ENCODE data around the gene SYNE2.
"Not testable (repeated sequence)": the region's sequence is repeated elsewhere in the genome, so short reads cannot be mapped to it uniquely, and the experiment has no call there.

SYNE2 gene

DNA sequence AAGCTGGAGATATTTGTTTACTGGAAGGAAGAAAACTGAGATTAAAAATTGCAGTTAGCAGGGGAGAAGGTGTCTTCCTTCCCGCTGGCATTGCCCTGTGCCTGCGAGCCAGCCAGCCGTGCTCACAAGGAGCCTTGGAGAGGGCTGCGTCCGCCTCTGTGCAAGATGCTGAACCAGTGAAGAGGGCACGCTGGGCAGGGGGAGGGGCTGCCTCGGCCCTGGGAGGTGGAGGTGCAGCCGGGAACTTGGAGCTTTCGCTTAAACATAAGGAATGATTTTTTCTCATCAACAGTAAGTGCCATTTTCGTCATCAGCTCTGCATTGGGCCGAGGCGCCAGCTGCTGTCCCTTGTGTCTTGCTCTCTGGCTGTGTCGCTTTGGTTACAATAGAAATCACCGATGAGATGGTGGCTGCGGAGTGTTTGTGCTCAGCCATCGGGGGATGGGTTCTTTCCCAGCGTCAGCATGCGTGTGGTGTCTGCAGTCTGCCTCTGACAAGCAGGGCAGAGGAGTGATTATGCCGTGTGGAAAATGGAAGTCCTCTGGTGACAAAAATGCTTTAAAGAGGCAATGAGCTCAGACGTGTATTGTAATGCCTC is 344.1 kb downstream of the SYNE2 start:
- peak in 1 of 5 experiments; percentile 39 for DNase-seq

GRCh38 chr14:64197996-64198395 is 345.2 kb downstream of the SYNE2 start:
- no peak for DNase-seq

DNA sequence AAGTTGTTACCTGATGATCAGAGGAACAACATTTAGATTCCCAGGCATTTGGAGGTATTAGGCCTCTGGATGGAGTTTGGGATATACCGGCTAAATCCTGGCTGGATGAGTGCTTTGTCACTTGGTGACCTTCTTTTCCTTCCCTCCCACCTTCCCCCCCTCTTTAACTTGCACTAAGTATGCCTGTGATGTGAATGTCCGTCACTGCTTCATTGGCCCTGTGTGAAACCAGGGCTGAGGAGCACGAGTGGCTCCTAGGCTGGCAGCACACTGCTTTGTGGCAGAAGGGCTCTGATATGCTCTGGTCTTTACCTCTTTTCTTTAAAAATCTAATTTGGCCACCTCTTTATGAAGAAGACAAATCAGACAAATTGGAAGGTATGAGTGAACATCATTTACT is 345.7 kb downstream of the SYNE2 start:
- no peak for DNase-seq

DNA sequence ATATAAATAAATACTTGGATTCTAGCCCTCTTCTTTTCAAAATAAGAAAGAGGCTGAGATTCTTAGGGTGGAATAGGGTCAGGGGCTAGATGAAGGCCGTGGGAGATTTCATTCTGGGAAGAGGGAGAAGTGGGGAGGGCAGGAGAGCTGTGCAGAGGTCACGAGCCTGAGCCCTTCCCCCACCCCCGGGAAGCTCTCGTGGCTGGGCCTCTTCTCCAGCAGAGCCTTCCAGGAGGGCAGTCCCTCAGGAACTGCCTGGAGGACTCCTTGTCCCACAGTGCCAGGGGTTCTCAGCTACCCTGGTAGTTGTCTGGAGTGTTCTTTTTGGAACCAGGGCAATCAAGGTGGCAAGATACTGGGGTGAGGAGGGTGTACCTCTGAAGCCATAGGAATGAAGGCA is 347.4 kb downstream of the SYNE2 start:
- DNase-seq = no peak

DNA sequence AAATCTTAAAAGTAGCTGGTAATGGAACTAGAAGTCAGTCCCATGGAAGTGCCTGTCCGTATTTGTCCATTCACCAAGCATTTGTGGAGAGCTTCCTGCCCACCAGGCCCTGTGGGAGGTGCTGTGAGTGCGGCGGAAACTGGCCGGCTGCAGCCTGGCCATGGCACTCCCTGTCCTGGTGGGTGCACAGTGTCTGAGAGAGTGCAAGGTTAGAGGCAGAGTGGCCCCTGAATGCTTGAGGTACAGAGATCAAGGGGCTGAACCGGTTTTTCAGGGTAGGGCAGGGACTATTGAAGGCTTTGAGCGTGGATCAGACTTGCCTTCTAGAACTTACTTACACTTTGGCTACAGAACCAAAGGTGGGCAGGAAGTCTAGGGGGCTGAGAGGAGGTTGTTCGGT is 348.5 kb downstream of the SYNE2 start:
- no peak for DNase-seq

DNA sequence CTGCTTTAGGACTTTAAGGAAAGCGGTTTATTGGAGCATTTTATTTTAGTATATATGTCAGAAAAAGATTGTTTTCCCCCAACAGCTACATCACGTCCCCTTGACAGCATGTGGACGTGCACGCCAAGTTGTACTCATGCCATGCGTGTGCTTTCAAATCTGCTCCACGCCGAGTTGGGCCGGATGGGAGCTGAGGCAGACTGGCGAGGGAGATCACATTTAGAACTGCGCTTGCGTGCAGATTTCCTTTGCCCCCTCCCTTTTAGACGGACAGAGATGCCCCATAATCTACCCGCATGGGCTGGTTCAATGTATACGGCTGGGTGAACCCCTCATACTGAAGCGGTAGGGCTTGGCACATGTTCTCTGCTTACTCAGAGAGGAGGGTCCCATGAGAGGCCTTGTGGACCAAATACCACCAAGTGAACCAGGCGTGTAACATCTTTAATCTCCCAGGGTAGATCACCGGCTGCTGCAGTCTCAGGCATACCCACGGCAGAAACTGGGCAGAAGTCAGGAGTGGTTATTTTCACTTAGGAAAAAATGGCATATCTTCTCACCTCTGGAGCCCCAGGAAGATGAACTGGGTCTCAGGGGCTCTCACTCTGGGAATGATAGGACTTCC is 349.2 kb downstream of the SYNE2 start:
- no peak for DNase-seq

- no peak for DNase-seq
These were observed 349.9 kb downstream of the SYNE2 start for GRCh38 chr14:64202716-64203115.

DNA sequence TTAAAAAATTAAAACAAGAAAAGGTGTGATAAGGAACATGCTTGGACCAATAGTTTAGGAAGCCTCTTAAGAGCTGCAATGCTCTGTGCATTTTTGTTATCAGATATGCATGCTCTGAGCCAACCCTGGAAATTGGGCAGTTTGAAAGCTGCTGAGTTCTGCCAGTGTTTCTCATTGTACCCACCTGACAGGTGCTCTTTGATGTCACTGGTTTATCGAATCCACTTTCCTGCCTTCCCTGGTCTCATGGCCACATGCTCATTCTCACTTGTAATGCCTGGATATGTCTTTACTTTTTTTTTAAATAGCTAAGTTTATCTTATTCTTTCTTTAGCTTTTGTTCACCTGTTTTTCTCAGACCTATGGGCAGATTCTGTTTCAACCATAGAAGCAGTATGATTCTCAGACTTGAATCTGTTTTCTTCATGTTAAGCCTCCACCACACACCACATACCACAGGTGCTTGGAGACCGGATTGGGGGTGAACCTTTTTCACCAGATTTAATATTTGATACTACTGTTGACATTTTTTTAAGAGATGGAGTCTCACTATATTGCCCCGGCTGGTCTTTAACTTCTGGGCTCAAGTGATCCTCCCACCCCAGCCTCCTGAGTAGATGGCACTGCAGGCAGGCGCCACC is 350.7 kb downstream of the SYNE2 start:
- DNase-seq = peak in 1 of 5 experiments; percentile 16

GRCh38 chr14:64208261-64208660 is 355.5 kb downstream of the SYNE2 start:
- no peak for DNase-seq

- DNase-seq = no peak
These were observed 356.2 kb downstream of the SYNE2 start for GRCh38 chr14:64208981-64209380.

DNA sequence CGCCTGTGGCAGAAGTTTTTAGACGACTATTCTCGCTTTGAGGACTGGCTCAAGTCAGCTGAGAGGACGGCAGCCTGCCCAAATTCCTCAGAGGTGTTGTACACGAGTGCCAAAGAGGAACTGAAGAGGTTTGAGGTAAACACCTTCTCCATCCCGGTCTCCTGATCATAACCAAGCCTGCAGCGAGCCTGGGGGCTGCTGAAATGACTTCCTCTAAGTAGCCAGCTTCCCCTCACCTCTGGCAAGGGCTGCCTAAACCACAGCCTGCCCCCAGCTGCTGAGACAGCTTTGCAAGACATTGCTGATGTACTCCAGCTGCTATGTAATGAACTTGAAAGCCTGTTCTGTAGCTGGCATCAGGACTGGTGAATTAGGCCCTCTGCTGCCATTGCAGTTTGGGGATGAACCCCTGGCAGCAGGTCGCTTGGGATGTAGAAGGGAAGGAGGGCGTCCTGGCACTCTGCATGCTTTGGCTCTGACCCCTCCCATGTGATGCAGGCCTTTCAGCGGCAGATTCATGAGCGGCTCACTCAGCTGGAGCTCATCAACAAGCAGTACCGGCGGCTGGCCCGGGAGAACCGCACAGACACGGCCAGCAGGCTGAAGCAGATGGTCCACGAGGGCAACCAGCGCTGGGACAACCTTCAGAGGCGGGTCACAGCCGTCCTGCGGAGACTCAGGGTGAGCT is 356.8 kb downstream of the SYNE2 start:
- DNase-seq = no peak

DNA sequence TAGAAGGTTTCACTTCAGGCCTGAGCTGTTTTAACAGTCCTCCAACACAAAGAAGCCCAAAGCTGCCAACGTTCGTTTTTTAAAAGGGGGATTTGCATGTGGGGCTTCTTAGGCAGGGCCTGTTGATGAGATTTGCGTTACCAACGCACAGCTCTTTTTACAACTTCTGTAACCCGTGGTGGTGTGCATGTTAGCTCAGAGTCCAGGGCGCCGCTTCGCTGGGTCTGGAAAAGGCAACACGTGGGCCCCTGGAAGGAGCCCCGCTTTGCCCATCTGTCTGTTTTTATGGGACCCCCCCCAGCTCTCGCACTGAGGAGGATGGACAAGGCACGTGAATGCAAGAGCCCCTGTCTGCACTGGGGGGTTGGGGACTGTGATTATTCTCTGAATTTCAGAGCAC is 357.4 kb downstream of the SYNE2 start:
- DNase-seq = no peak

- not testable (repeated sequence) for DNase-seq
These were observed 358.1 kb downstream of the SYNE2 start for GRCh38 chr14:64210912-64211311.

DNA sequence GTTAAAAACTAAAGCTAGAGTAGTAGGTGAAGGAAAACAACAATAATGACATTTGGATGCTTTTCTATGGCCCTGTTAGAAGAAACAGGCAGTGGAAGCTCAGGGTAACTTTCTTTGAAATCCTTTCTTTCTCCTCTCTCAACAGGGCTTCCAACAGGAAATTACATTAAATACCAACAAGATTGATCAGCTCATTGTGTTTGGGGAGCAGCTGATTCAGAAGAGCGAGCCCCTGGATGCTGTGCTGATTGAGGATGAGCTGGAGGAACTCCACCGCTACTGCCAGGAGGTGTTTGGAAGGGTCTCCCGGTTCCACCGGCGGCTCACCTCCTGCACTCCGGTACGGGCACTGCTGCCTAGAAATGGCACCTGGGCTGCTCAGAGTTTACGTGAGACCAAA is 359.9 kb downstream of the SYNE2 start:
- no peak for DNase-seq

GRCh38 chr14:64213086-64213485 is 360.3 kb downstream of the SYNE2 start:
- DNase-seq = no peak

DNA sequence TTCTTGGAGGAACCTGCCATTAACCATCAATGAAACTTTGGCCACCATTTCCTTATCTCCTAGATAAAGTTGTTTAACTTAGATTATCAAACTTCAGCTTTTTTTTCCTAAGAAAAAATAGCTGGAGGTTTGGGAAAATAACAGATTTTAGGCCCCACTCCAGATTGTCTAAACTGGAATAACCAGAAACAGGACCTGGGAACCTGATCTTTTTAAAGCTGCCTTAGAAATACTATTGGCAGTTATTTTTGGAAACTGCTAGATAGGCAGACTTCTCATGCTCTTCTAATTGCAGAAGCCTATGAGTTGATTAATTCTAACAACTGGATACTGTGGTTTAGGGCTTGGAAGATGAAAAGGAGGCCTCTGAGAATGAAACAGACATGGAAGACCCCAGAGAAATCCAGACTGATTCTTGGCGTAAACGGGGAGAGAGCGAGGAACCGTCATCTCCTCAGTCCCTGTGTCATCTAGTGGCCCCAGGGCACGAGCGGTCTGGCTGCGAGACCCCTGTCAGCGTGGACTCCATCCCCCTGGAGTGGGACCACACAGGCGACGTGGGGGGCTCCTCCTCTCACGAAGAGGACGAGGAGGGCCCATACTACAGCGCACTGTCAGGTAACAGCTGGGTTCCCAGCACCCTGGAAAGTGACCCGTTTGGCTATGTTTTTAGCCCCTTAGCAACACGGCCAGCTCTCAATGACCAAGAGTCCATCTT is 361.2 kb downstream of the SYNE2 start:
- no peak for DNase-seq

DNA sequence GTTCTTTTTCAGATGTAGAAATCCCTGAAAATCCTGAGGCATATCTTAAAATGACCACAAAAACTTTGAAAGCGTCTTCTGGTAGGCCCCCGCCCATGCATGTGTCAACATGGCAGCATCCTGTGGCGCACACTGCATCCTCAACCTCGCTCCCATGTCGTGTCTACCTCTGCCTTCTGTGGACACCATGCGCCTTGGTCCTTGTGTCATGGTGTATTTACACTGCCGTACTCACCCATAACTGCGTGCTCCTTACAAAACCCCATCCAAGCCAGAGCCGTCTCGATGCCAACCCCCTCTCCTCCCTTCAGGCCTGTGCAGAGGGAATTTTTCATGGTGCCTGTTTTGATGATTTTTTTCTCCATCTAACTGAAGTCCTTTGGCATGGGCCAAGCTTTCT is 362.5 kb downstream of the SYNE2 start:
- no peak for DNase-seq

- DNase-seq = no peak
These were observed 363.2 kb downstream of the SYNE2 start for GRCh38 chr14:64215978-64216377.

- DNase-seq = no peak
These were observed 364.5 kb downstream of the SYNE2 start for GRCh38 chr14:64217308-64217707.

DNA sequence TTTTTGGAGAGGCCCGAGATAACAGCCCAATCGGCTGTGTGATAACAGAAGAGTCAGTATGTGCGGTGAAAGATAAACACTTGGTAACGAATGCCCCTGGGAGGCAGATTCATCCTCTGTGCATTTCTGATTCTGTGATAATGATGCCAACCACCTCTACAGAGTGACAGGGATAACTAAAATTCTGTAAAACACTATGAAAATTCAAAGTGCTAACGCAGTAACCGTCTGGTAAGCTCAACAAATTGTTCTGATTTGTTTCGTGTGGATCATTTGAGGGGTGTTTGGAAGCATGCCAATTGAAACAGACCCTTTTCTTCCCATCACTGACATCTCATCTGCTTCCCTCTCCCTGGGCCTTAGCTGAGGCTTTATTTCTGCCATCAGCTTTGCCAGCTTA is 365.0 kb downstream of the SYNE2 start:
- no peak for DNase-seq

DNA sequence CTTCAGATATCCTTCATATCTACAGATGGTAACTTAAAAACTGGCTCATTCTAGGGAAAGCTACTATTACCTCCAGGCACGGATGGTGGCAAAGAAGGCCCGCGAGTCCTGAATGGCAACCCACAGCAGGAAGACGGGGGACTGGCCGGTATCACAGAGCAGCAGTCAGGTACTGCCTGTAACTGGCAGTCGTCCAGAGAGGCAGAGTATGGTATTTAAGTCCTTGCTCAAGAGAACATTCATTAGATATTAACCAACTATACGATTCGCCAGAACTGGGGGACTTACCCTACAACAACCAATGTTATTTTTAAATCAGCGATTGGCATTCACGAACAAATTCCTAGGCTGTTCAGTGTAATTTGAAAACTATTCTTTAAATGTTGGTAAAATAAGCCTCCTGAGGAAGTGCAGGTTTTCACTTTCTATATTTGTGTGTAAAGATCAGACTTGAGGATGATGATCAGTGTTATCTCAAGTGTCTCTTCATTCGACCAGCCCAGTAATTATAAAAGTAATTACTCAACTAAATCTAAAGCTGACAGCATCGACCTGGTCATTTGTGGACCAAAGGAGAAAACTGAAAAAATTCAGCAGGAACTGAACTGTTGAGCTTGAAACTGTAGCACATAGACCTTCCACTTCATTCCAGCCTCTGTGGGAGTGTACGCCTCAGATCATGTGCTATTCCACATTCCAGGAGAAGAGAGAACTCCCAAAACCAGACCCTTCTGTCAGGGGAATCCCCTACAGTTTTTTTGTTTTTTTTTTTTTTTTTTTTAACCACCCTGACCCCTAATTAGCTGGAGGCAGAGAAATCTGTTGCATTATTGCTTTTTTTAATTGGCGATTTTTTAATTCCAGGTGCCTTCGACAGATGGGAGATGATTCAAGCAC is 365.8 kb downstream of the SYNE2 start:
- no peak for DNase-seq

DNA sequence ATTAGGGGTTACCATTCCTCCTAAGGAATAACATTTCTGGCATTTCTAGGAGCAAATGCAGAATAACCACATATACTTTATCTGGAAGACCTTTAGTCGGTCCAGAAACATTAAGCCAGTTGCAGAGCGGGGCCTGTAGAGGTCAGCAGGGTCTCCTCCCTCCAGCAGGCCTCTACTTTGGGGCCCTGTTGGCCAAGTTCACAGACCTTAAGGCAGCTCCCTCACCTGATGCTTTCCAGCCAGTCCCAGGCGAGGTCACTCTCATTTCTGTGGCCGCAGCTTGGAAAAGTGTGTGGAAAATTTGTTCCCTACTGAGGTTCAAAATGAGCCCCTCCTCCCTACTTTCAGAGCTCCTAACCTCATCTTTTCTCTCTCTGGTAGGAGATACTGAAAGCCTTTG is 367.3 kb downstream of the SYNE2 start:
- DNase-seq = no peak

All from T-helper 2 cell (primary cell).